Upper lobe of left lung (tissue), 4 donors: ENCODE measurements around the gene ASCC2.

Source experiments
- CTCF ChIP-seq, 6 experiments: fragments of 450-650 bp in 4 of 6; fragments of 200-600 bp in 2 of 6; sonication (generic) in 2 of 6; IDR thresholded peaks; one replicate each; pipeline ENCODE4 v1.5.1; 2016 to 2019; ENCODE audit warnings: antibody characterized with exemption in 6 of 6
- EP300 ChIP-seq, 4 donors: sonication (generic); formaldehyde crosslinking; IDR thresholded peaks; one replicate each; pipeline ENCODE4 v1.5.1; 2017; ENCODE audit warnings: antibody characterized with exemption in 4 of 4, control low read depth in 2 of 4
- POLR2AphosphoS5 ChIP-seq, 2 donors: sonication (generic); formaldehyde crosslinking; IDR thresholded peaks; one replicate each; pipeline ENCODE4 v1.5.1; 2017; ENCODE audit warnings: antibody characterized with exemption in 2 of 2

- TF ChIP-seq CTCF (IDR thresholded peaks at IDR 0.05) (no peak), EP300 (IDR thresholded peaks at IDR 0.05) (no peak), POLR2AphosphoS5 (IDR thresholded peaks at IDR 0.05) (no peak)
Measured at GRCh38 chr22:29744902-29745301, 93.2 kb downstream of the ASCC2 start.
